Measurements from ENCODE around the gene FAT1.
"Not testable (repeated sequence)": the region's sequence is repeated elsewhere in the genome, so short reads cannot be mapped to it uniquely, and the experiment has no call there.

FAT1 gene

GRCh38 chr4:186723292-186724057, at the start of gene FAT1:
Gene FAT1 (minus strand): TSS chr4:186723856. CDS start chr4:186709827, 14,029 bp downstream.
- no peak for DNase-seq

GRCh38 chr4:186772936-186773487, 49.4 kb upstream of the FAT1 start:
- DNase-seq, result no peak

GRCh38 chr4:186771624-186772023, 48.0 kb upstream of the FAT1 start:
- DNase-seq, result no peak

- DNase-seq, result no peak
These were observed 47.0 kb upstream of the FAT1 start for GRCh38 chr4:186770481-186771175.

- no peak for DNase-seq
These were observed 44.1 kb upstream of the FAT1 start for GRCh38 chr4:186767794-186768193.

- no peak for DNase-seq
These were observed 42.3 kb upstream of the FAT1 start for GRCh38 chr4:186765673-186766546.

- no peak for DNase-seq
These were observed 41.5 kb upstream of the FAT1 start for GRCh38 chr4:186765138-186765537.

- no peak for DNase-seq
These were observed 40.8 kb upstream of the FAT1 start for GRCh38 chr4:186764457-186764856.

- no peak for DNase-seq
These were observed 39.2 kb upstream of the FAT1 start for GRCh38 chr4:186762865-186763264.

- DNase-seq, result no peak
These were observed 38.7 kb upstream of the FAT1 start for GRCh38 chr4:186762361-186762760.

GRCh38 chr4:186761956-186762355, 38.3 kb upstream of the FAT1 start:
- DNase-seq, result not testable (repeated sequence)

- DNase-seq, result no peak
These were observed 37.7 kb upstream of the FAT1 start for GRCh38 chr4:186761393-186761792.

- DNase-seq, result no peak
These were observed 36.9 kb upstream of the FAT1 start for GRCh38 chr4:186760576-186760975.

- DNase-seq, result no peak
These were observed 36.3 kb upstream of the FAT1 start for GRCh38 chr4:186759990-186760389.

GRCh38 chr4:186758929-186759682, 35.5 kb upstream of the FAT1 start:
- no peak for DNase-seq

- no peak for DNase-seq
These were observed 34.2 kb upstream of the FAT1 start for GRCh38 chr4:186757696-186758355.

GRCh38 chr4:186756550-186756949, 32.9 kb upstream of the FAT1 start:
- DNase-seq, result not testable (repeated sequence)

- DNase-seq, result no peak
These were observed 32.2 kb upstream of the FAT1 start for GRCh38 chr4:186755550-186756519.

- no peak for DNase-seq
These were observed 31.3 kb upstream of the FAT1 start for GRCh38 chr4:186754976-186755375.

- DNase-seq, result no peak
These were observed 28.7 kb upstream of the FAT1 start for GRCh38 chr4:186752325-186752724.
